Common myeloid progenitor, CD34-positive (primary cell): ENCODE data around the gene RAE1.
A peak's percentile ranks its signal among the peaks of the same experiment; 100 is the strongest.

ENCODE experiments used
- CTCF ChIA-PET: fragments of 350-600 bp; sonication (Branson Sonifier 250); formaldehyde crosslinking; loops from one replicate; lab custom pipeline; 2021; ENCODE audit warnings: antibody characterized with exemption; lab: Charles Lee
- POLR2A ChIA-PET: fragments of 350-600 bp; sonication (Branson Sonifier 250); formaldehyde crosslinking; loops from one replicate; lab custom pipeline; 2021; ENCODE audit warnings: antibody characterized with exemption; lab: Charles Lee
- DNase-seq, 3 donors: peaks; one replicate each; pipeline versions ENCODE4 v3.0.0 to v3.0.0-alpha.2; 2013
- H3K27ac ChIP-seq, 2 experiments: 1 replicate in 1 of 2; 2 replicates in 1 of 2; pipeline ENCODE4 v1.7.0; 2013; ENCODE audit warnings: inconsistent platforms in 2 of 2, low read length in 2 of 2, mild to moderate bottlenecking in 2 of 2, low read depth in 1 of 2, moderate library complexity in 1 of 2; ENCODE audit not compliant: severe bottlenecking in 2 of 2, insufficient read depth in 1 of 2, poor library complexity in 1 of 2
- H3K27me3 ChIP-seq, 5 experiments: replicated peaks in 2 of 5; 1 replicate in 3 of 5; 2 replicates in 2 of 5; pipeline versions ENCODE4 v1.6.1 to v1.7.0; 2013; ENCODE audit warnings: low read length in 4 of 5, mild to moderate bottlenecking in 2 of 5, moderate library complexity in 2 of 5, inconsistent platforms in 1 of 5; ENCODE audit not compliant: insufficient read depth in 5 of 5, control insufficient read depth in 4 of 5
- H3K36me3 ChIP-seq, 4 experiments: 1 replicate in 2 of 4; 2 replicates in 2 of 4; pipeline versions ENCODE4 v1.6.1 to v1.7.0; 2013; ENCODE audit warnings: low read length in 3 of 4, control low read depth in 1 of 4, mild to moderate bottlenecking in 1 of 4; ENCODE audit not compliant: control insufficient read depth in 4 of 4, insufficient read depth in 4 of 4
- H3K4me1 ChIP-seq, 4 experiments: 1 replicate in 3 of 4; 2 replicates in 1 of 4; pipeline versions ENCODE4 v1.6.1 to v1.7.1; 2013; ENCODE audit warnings: low read length in 3 of 4, mild to moderate bottlenecking in 3 of 4, control low read depth in 1 of 4, inconsistent platforms in 1 of 4, moderate library complexity in 1 of 4; ENCODE audit not compliant: control insufficient read depth in 4 of 4, insufficient read depth in 4 of 4; ENCODE audit errors: control extremely low read depth in 1 of 4
- H3K4me3 ChIP-seq, 7 experiments: 1 replicate in 4 of 7; 2 replicates in 3 of 7; pipeline versions ENCODE4 v1.5.1 to v1.7.0; 2013; ENCODE audit warnings: mild to moderate bottlenecking in 7 of 7, low read length in 6 of 7, moderate library complexity in 6 of 7, inconsistent platforms in 2 of 7, low read depth in 2 of 7, control low read depth in 1 of 7; ENCODE audit not compliant: insufficient read depth in 4 of 7, control insufficient read depth in 1 of 7; ENCODE audit errors: extremely low read depth in 1 of 7
- H3K9me3 ChIP-seq, 5 experiments: 1 replicate in 4 of 5; 2 replicates in 1 of 5; pipeline versions ENCODE4 v1.6.1 to v1.7.1; 2013; ENCODE audit warnings: low read length in 4 of 5, mild to moderate bottlenecking in 2 of 5, inconsistent platforms in 1 of 5, low read depth in 1 of 5, moderate library complexity in 1 of 5; ENCODE audit not compliant: control insufficient read depth in 4 of 5, insufficient read depth in 2 of 5; ENCODE audit errors: control extremely low read depth in 1 of 5
- WGBS: methylation state at CpG from one replicate; pipeline ENCODE4 v1.1.5; 2013; ENCODE audit not compliant: insufficient coverage; 5-methylcytosine and 5-hydroxymethylcytosine counted together

RAE1 gene

GRCh38 chr20:57413986-57414385 is 62.9 kb downstream of the RAE1 start:
- Histone ChIP-seq H3K4me3 (no peak overlapping the region), H3K27ac (no peak overlapping the region), H3K9me3 (no peaks in the 10 kb centered on the region), H3K4me1 (peaks cover 0 to 24% (median 9%) of the 10 kb centered on the region in 4 experiments), H3K27me3 (no peaks in the 10 kb centered on the region), H3K36me3 (peaks cover 0 to under 1% (median 0%) of the 10 kb centered on the region in 4 experiments)
- CTCF ChIA-PET: interaction anchor here (1.1 to 2.0 kb wide), 9 partner anchors 15 to 82 kb away, joined by 3 to 9 read pairs (median 5); no protein-coding TSS in a partner anchor
- POLR2A ChIA-PET: no interaction called here
- WGBS: 98% methylated on average over 6 of the region's 10 CpGs
- DNase-seq: no peak

DNA sequence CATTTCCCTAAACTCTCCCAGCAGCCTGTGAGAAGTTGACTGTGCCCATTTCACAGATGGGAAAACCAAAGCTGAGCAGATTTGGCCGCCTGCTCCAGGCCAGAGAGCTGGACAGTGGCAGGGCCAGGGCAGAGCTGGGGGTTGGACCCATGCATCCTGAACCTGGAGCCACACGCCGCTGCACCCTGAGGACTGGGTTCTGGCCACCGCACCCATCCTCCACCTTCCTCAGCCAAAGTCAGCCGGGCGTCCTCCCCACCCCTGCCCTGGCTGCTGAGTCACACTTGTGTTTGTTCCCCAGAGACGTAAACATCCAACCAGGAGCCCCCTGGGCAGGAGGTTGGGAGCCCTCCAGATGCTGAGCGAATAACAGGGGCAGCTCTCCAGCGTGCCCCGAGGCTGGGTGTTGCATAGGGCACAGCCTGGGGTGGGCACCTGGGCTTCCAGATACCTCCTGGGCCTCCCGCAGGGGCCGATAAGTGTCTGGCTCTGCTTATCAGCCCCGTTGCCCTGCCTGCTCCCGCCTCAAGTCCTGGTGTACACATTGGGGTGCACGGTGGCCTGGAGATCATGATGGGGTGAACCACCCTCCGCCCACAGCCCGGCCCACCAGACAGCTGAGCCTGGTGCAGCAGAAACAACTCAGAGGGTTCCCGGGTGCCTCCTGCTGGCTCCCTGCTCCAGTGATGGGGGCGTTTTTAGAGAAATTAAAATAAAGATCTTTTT is 64.0 kb downstream of the RAE1 start:
- Histone ChIP-seq H3K27me3 (no peaks in the 10 kb centered on the region), H3K27ac (peak overlapping the region in 1 of 2 experiments; percentile 9), H3K4me1 (peaks cover 0 to 18% (median 5%) of the 10 kb centered on the region in 4 experiments), H3K36me3 (no peaks in the 10 kb centered on the region), H3K9me3 (no peaks in the 10 kb centered on the region), H3K4me3 (no peak overlapping the region)
- ChIA-PET POLR2A (interaction anchor here (0.5 kb wide), 1 partner anchor 79 kb away, joined by 3 read pairs; no protein-coding TSS in a partner anchor), CTCF (interaction anchor here (0.8 to 2.0 kb wide), 5 partner anchors 9 to 20 kb away, joined by 3 to 6 read pairs (median 5); no protein-coding TSS in a partner anchor)
- DNase-seq: peak; percentile 60 to 86 (median 78)
- WGBS: 55% methylated on average over 14 of the region's 19 CpGs

- WGBS: 88% methylated on average over 6 of the region's 11 CpGs
- H3K27me3 ChIP-seq: no peaks in the 10 kb centered on the region
- H3K27ac ChIP-seq: no peak overlapping the region
- ChIA-PET POLR2A (interaction anchor here (0.5 kb wide), 1 partner anchor 28 kb away, joined by 3 read pairs; no protein-coding TSS in a partner anchor), CTCF (interaction anchor here (1.2 to 2.0 kb wide), 5 partner anchors 10 to 20 kb away, joined by 3 to 6 read pairs (median 4); no protein-coding TSS in a partner anchor)
- H3K4me3 ChIP-seq: no peak overlapping the region
- no peaks in the 10 kb centered on the region for H3K9me3 ChIP-seq
- H3K4me1 ChIP-seq: peaks cover 0 to 13% (median 3%) of the 10 kb centered on the region in 4 experiments
- no peaks in the 10 kb centered on the region for H3K36me3 ChIP-seq
- peak in 1 of 3 donors; percentile 26 for DNase-seq
These were observed 64.7 kb downstream of the RAE1 start for GRCh38 chr20:57415771-57416170.

DNA sequence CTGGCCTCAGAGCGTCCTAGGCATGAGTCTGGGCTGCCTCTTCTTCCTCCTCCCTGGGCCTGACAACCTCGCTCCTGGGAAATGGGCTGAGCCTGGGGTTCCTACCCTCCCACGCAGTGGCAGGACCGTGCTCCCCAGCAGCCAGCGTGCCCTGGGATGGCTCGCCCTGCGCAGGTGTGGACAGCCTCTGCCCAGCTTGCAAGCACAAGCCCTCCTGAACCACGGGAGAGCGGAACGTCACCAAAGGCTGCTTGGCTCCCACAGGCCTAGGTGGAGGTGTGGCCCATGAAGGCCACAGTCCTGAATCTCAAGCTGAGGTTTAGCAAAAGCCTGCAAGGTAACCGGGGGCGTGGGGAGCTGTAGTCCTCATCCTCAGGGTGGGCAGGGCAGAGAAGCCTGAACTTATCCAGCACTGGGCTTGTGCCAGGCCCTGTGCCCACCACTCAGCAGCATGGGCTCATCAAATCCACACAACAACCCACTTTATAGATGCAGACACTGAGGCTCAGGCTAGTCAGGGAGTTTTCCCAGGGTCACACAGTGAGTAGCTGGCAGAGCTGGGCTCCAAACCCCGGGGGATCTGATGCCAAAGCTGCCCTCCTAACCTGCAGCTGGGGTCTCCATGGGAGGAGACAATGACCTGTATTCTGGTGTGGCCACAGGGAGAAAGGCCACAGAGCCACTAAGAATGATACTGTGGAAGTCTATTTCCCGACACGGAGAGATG is 65.4 kb downstream of the RAE1 start:
- no peak overlapping the region for H3K27ac ChIP-seq
- ChIA-PET POLR2A (interaction anchor here (0.5 kb wide), 1 partner anchor 27 kb away, joined by 3 read pairs; no protein-coding TSS in a partner anchor), CTCF (interaction anchor here (0.9 to 2.0 kb wide), 5 partner anchors 11 to 19 kb away, joined by 3 to 6 read pairs (median 3); no protein-coding TSS in a partner anchor)
- H3K4me1 ChIP-seq: peaks cover 0 to 13% (median 3%) of the 10 kb centered on the region in 4 experiments
- H3K4me3 ChIP-seq: no peak overlapping the region
- H3K9me3 ChIP-seq: no peaks in the 10 kb centered on the region
- no peak for DNase-seq
- no peaks in the 10 kb centered on the region for H3K27me3 ChIP-seq
- no peaks in the 10 kb centered on the region for H3K36me3 ChIP-seq
- WGBS: 89% methylated on average over 13 of the region's 15 CpGs

- Histone ChIP-seq H3K4me3 (no peak overlapping the region), H3K36me3 (no peaks in the 10 kb centered on the region), H3K27me3 (no peaks in the 10 kb centered on the region), H3K27ac (no peak overlapping the region), H3K9me3 (no peaks in the 10 kb centered on the region), H3K4me1 (peaks cover 0 to 13% (median 3%) of the 10 kb centered on the region in 4 experiments)
- 43% methylated on average over 6 of the region's 6 CpGs for WGBS
- ChIA-PET CTCF (interaction anchor here (0.6 to 2.8 kb wide), 8 partner anchors 11 to 36 kb away, joined by 3 to 11 read pairs (median 3); no protein-coding TSS in a partner anchor), POLR2A (no interaction called here)
- no peak for DNase-seq
These were observed 66.1 kb downstream of the RAE1 start for GRCh38 chr20:57417051-57417689.

- Histone ChIP-seq H3K36me3 (no peaks in the 10 kb centered on the region), H3K27ac (no peak overlapping the region), H3K4me3 (no peak overlapping the region), H3K9me3 (peaks cover 0 to 3% (median 0%) of the 10 kb centered on the region in 5 experiments), H3K27me3 (no peaks in the 10 kb centered on the region), H3K4me1 (peaks cover 0 to 7% (median 3%) of the 10 kb centered on the region in 4 experiments)
- WGBS: 91% methylated on average over 15 of the region's 17 CpGs
- POLR2A ChIA-PET: no interaction called here
- DNase-seq: peak in 1 of 3 donors; percentile 22
- CTCF ChIA-PET: interaction anchor here (0.6 to 2.8 kb wide), 14 partner anchors 8 to 84 kb away, joined by 3 to 11 read pairs (median 3); no protein-coding TSS in a partner anchor
These were observed 67.0 kb downstream of the RAE1 start for GRCh38 chr20:57417830-57418780.
